M059J (cell line): ENCODE measurements around the gene AP2A2. TPM values are rescaled to one million over a fixed set of nuclear protein-coding genes. Genes with fewer than 3 reads are reported as not detected.
A peak's percentile ranks its signal among the peaks of the same experiment; 100 is the strongest.

ENCODE experiments used
- DNase-seq: peaks from one replicate; pipeline ENCODE4 v3.0.0-alpha.2; 2012; ENCODE audit warnings: low read depth
- total RNA-seq: library from RNA; depleted of rRNA; stranded (reverse); fragments of >200 nt; shearing (Covaris generic); gene quantifications from 2 replicates; pipeline ENCODE4 v1.2.3, GENCODE V29; 2014

Gene AP2A2
- total RNA-seq, 1 experiment from 2014 or later, result 49.3 TPM

- no peak for DNase-seq
These were observed 1.1 kb upstream of the AP2A2 start for GRCh38 chr11:924406-925157.

- no peak for DNase-seq
These were observed 543 bp upstream of the AP2A2 start for GRCh38 chr11:925158-925495.

DNA sequence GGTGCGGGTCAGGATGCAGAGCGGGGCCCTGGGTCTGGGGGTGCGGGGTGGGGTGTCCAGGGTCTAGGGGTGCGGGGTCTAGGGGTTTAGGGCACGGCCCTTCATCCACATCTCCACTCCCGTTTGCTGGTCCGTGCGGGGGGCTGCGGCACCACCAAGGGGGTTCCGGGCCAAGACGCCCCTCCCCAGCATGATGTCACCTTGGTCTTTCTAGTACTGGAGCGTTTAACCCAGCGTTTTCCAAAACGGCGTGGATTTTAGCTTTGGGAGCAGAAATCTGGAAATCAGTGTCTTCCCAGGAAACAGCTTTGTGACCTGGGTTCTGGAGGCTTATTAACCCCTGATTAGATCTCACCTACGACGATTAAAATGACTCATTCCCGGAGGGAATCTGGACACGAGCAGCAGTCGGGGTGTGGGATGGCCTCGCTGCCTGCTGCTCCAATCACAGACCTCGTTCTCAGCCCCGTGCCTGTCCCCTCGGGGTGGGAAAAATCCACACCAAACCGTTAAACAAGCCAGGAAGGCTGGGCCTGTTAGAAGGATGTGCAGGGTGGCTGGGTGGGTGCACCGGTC, 759 bp downstream of the AP2A2 start:
- peak; percentile 86 for DNase-seq

GRCh38 chr11:927871-928270, 2.2 kb downstream of the AP2A2 start:
- no peak for DNase-seq

DNA sequence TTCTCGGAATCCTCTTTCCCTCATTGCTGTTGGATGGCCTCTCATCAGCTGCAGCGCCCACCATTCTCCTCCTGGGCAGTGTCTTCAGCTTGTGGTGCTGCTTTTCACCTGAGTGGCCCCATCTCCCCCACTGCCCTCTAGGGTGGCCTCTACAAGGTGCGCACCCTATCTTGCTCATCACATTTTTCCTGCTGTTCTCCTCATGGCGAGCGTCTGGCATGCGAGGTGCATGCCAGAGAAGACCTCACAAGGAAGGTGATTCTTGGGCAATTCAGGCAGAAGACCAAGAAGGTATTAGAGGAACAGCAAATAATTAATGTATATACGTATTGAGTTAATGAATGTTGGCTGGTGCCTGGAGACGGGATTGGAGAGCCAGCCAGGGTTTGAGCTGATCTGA, 3.1 kb downstream of the AP2A2 start:
- DNase-seq, result no peak

- no peak for DNase-seq
These were observed 3.7 kb downstream of the AP2A2 start for GRCh38 chr11:929405-929804.

- no peak for DNase-seq
These were observed 5.7 kb downstream of the AP2A2 start for GRCh38 chr11:931385-931784.

DNA sequence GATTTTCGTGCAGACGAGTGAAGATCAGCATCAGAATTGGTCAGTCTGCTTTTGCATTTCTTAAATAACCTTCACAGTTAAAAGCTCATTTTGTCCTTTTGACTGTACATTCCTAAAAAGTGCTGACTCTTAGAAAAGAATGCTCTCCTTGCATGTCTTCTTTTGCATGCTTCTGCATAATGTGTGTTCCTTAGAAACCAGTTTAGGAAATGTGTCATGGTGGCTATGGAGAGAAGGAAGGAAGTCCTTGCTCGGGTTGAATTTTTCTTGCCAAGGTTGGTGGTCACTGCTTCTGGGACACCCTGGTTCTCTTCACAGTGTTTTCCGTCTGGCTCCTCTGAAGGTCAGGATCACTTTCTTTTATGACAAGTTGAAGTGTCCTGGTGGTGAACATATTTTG, 6.8 kb downstream of the AP2A2 start:
- no peak for DNase-seq

- no peak for DNase-seq
These were observed 7.6 kb downstream of the AP2A2 start for GRCh38 chr11:933142-933851.

DNA sequence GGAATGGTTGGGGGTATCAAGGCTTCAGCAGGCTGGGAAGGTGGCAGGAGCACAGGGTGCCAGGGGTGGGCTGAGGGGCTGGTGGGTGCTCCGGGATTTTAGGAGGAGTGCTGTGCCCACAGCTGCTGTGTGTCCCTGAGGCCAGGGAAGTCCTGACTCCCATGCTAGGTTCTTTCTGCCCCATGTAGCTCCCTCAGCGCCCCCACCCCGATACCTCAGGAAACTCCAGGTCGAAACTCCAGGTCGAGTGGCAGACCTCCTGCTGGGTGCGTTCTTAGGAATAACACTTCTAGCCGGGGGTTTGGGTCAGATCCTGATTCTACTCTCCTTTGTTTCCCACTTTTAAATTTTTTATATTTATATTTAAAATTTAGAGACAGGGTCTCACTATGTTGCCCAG, 8.3 kb downstream of the AP2A2 start:
- DNase-seq, result no peak

DNA sequence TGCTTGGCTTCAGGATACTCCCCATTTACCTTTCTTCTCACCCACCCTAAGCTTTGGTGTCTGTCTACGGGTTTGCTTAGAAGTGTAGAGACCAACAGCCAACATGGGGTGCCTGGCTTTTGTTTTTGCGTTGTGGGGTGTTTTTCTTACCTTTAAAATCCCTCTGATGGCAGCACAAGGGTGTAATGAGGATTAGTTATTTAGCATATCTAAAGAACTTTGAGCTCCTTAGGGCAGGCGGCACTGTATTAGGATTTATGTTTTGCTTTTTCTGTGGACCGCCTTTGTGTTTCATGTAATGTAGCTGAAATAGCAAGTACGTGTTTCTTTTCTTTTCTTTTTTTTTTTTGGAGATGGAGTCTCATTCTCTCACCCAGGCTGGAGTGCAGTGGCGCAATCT, 8.9 kb downstream of the AP2A2 start:
- no peak for DNase-seq

DNA sequence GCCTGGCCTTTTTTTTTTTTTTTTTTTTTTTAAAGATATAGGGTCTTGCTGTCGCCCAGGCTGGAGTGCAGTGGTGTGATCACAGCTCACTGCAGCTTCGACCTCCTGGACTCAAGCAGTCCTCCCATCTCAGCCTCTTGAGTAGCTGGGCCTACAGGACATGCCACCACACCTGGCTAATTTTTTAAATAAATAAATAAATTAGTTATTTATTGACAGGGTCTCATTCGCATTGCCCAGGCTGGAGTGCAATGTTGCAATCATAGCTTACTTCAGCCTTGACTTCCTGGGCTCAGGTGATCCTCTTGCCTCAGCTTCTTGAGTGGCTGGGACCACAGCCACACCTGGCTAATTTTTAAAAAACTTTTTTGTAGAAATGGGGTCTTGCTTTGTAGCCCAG, 10.5 kb downstream of the AP2A2 start:
- DNase-seq, result no peak

- DNase-seq, result no peak
These were observed 12.2 kb downstream of the AP2A2 start for GRCh38 chr11:937841-938261.

DNA sequence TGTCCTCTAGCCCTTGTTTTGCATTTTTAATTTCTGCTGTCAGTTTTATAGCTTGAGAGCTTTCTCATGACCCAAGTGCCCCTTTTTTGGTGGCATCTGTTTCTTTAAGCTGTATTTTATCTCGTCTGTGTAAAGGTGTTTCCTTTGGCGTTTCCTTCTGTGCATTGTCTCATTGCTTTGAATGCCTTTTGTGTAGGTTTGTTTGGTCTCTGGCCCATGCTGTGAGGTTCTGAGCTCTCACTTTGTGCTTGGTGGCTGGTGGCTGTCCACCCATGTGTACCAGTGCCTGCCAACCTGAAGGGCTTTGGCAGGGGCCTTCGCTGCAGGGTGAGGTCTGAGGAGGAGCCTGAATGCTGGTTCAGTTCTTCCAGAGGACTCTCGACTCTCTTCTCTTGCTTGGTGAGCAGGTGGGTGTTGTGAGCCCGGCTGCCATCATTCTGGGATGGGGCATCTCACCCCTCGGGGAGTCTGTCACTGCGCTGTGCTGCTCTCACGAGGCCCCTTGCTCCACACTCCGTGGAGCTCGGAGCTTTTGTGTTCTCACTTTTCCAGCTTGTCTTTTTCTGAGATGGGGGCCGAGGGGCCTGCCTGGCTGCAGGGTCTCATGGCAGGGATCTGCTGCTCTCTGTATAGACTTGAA, 14.9 kb downstream of the AP2A2 start:
- no peak for DNase-seq

- no peak for DNase-seq
These were observed 17.2 kb downstream of the AP2A2 start for GRCh38 chr11:942823-943222.

DNA sequence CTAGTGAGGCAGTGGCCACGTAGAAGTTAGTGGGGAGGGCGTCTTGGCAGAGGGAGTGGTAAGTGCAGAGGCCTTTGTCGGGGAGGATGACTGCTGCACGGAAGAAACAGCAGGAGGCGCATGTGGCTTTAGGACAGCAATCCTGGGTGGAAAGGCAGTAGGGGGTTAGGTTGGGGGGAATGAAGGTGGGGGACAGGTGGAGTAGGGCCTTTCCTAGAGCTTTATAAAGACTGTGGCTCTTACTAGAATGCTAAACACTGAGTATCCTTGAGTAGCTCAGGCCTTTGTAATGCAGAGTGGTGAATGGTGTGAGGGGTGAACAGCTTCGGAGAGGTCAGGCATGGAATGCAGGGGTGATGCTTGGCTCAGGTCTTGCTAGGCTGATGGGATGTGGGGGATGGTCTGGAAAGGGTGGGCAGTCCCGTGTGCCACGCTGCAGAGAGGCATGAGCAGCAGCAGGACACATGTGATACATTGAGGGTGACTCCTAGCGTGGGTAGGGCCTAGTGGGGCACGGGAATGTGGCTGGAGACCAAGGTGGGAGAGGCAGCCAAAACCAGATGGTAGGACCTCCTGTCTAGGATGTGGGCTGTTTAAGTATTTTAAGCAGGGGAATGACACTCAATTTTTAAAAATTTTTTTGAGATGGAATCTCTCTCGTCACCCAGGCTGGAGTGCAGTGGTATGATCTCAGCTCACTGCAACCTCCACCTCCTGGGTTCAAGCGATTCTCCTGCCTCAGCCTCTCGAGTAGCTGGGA, 19.2 kb downstream of the AP2A2 start:
- no peak for DNase-seq

- DNase-seq, result no peak
These were observed 20.3 kb downstream of the AP2A2 start for GRCh38 chr11:945986-946385.

- DNase-seq, result no peak
These were observed 22.1 kb downstream of the AP2A2 start for GRCh38 chr11:947744-948143.

GRCh38 chr11:951507-951906, 25.8 kb downstream of the AP2A2 start:
- DNase-seq, result no peak

GRCh38 chr11:952406-953385, 27.0 kb downstream of the AP2A2 start:
- no peak for DNase-seq

GRCh38 chr11:953512-953911, 27.8 kb downstream of the AP2A2 start:
- DNase-seq, result no peak
